HepG2 (cell line): Measurements from ENCODE around the gene EPB41L4A. TPM values are rescaled to one million over a fixed set of nuclear protein-coding genes. Genes with fewer than 3 reads are reported as not detected.

Experiments used
- RNF2 ChIP-seq: fragments of 450-650 bp; conservative IDR thresholded peaks from 2 replicates; pipeline ENCODE4 v1.6.1; 2016; ENCODE audit warnings: low read depth
- ZBTB3 ChIP-seq: sonication (generic); formaldehyde crosslinking; IDR thresholded peaks from 2 replicates; pipeline ENCODE4 v1.4.0; 2020; ENCODE audit warnings: low read depth, mild to moderate bottlenecking, moderate library complexity, missing genetic modification reagents, borderline replicate concordance
- ZNF513 ChIP-seq: sonication (generic); formaldehyde crosslinking; conservative IDR thresholded peaks from 2 replicates; pipeline ENCODE4 v1.5.0; 2020; ENCODE audit warnings: missing genetic modification reagents
- ZNF546 ChIP-seq: sonication (generic); formaldehyde crosslinking; conservative IDR thresholded peaks from 2 replicates; pipeline ENCODE4 v1.8.1; 2023; ENCODE audit warnings: mild to moderate bottlenecking, missing genetic modification reagents
- ZNF589 ChIP-seq: sonication (generic); formaldehyde crosslinking; conservative IDR thresholded peaks from 2 replicates; pipeline ENCODE4 v1.8.0; 2022; ENCODE audit warnings: mild to moderate bottlenecking, moderate library complexity, missing genetic modification reagents
- ZNF687 ChIP-seq: sonication (generic); formaldehyde crosslinking; IDR thresholded peaks from 2 replicates; pipeline ENCODE4 v1.5.1; 2020; ENCODE audit warnings: mild to moderate bottlenecking, missing genetic modification reagents, moderate library complexity
- ZNF780A ChIP-seq: sonication (generic); formaldehyde crosslinking; IDR thresholded peaks from 2 replicates; pipeline ENCODE4 v1.8.0; 2022; ENCODE audit warnings: mild to moderate bottlenecking, missing genetic modification reagents, moderate library complexity
- polyA plus RNA-seq, 8 experiments: library from polyadenylated mRNA; depleted of rRNA in 3 of 8; stranded (reverse) in 7 of 8; unstranded in 1 of 8; fragments of >200 nt; fragmentation: Illumina TruSeq in 4 of 8; extraction: Trizol in 4 of 8; gene quantifications; 2 replicates each; pipeline versions ENCODE4 v1.2.1 to v1.2.3, GENCODE V29; 2011 to 2016; ENCODE audit warnings: low read depth in 4 of 8, missing spikeins in 1 of 8, mixed read lengths in 1 of 8; ENCODE audit not compliant: insufficient read depth in 1 of 8
- total RNA-seq, 5 experiments: library from RNA; depleted of rRNA; stranded (reverse); fragments of >200 nt; fragmentation: Illumina TruSeq; extraction: Trizol; gene quantifications; 2 replicates each; pipeline ENCODE4 v1.2.3, GENCODE V29; 2016; ENCODE audit warnings: low read depth in 1 of 5

The EPB41L4A gene
- total and polyA plus RNA-seq, 2 of the 13 experiments (the other 11 are each of a cell fraction or from before 2014, with no cell fraction given), result 0.07 TPM; not detected in 1

- TF ChIP-seq ZNF687 (CRISPR knock-in tag), result peak; percentile 97
- no peak; the same call in 1 of the 2 replicates for TF ChIP-seq ZBTB3
- TF ChIP-seq ZNF780A (CRISPR knock-in tag), result no peak
- TF ChIP-seq ZNF589 (CRISPR knock-in tag), result peak; percentile 26; the same call in 1 of the 2 replicates
- peak; percentile 85 for TF ChIP-seq ZNF546
- peak; percentile 77; the same call in 1 of the 2 replicates for TF ChIP-seq ZNF513 (CRISPR knock-in tag)
- TF ChIP-seq RNF2, result peak; percentile 86
These were observed 258.3 kb downstream of the EPB41L4A start (continued) for GRCh38 chr5:112160652-112161391.
